Measurements from ENCODE around the gene PWP2. TPM values are rescaled to one million over a fixed set of nuclear protein-coding genes. Genes with fewer than 3 reads are reported as not detected.

The PWP2 gene
- total and polyA plus RNA-seq, 12 donors = 0.09 to 33.0 (median 5.6) TPM

- peaks cover 0 to 30% of the 10 kb centered on the region in 2 donors for H3K36me3 ChIP-seq (replicated peaks in 1 of 2)
- no peaks in the 10 kb centered on the region for H3K9me3 ChIP-seq (replicated peaks in 1 of 3)
- no peaks in the 10 kb centered on the region for H3K4me1 ChIP-seq (replicated peaks in 1 of 2)
- no peak overlapping the region for H3K4me3 ChIP-seq
- H3K27ac ChIP-seq = no peak overlapping the region
- DNase-seq = peak in 1 of 7 donors; percentile 30
- 93 to 96% (median 94%) methylated on average over 10 of the region's 10 CpGs for WGBS, 4 donors
- no peak for TF ChIP-seq CTCF (IDR thresholded peaks at IDR 0.05)
- no peak for TF ChIP-seq POLR2A (IDR thresholded peaks at IDR 0.05)
- intact Hi-C loops (cut with DNase I) = no loop called here
- H3K27me3 ChIP-seq = no peaks in the 10 kb centered on the region
Observed at GRCh38 chr21:44066116-44066515, 41.1 kb upstream of the PWP2 start.

GRCh38 chr21:44067011-44067839 is 40.0 kb upstream of the PWP2 start:
- no peaks in the 10 kb centered on the region for H3K4me1 ChIP-seq (replicated peaks in 1 of 2)
- H3K4me3 ChIP-seq = no peak overlapping the region
- peak in 1 of 7 donors; percentile 43 for DNase-seq
- no peak for TF ChIP-seq CTCF (IDR thresholded peaks at IDR 0.05)
- no peak for TF ChIP-seq POLR2A (IDR thresholded peaks at IDR 0.05)
- peaks cover 0 to 26% of the 10 kb centered on the region in 2 donors for H3K36me3 ChIP-seq (replicated peaks in 1 of 2)
- no peaks in the 10 kb centered on the region for H3K27me3 ChIP-seq
- intact Hi-C loops (cut with DNase I) = no loop called here
- H3K9me3 ChIP-seq (replicated peaks in 1 of 3) = no peaks in the 10 kb centered on the region
- H3K27ac ChIP-seq = no peak overlapping the region
- 76 to 79% (median 77%) methylated on average over 14 to 15 of the region's 15 CpGs for WGBS, 4 donors

GRCh38 chr21:44070391-44070790 is 36.8 kb upstream of the PWP2 start:
- Histone ChIP-seq H3K9me3 (replicated peaks in 1 of 3) (no peaks in the 10 kb centered on the region), H3K4me1 (replicated peaks in 1 of 2) (no peaks in the 10 kb centered on the region), H3K27ac (no peak overlapping the region), H3K4me3 (no peak overlapping the region), H3K27me3 (no peaks in the 10 kb centered on the region), H3K36me3 (replicated peaks in 1 of 2) (peaks cover 0 to 35% of the 10 kb centered on the region in 2 donors)
- DNase-seq = no peak
- 93 to 99% (median 95%) methylated on average over 5 to 7 of the region's 7 CpGs for WGBS, 4 donors
- intact Hi-C loops (cut with DNase I) = no loop called here
- no peak for TF ChIP-seq CTCF (IDR thresholded peaks at IDR 0.05)
- TF ChIP-seq POLR2A (IDR thresholded peaks at IDR 0.05) = no peak

- Histone ChIP-seq H3K4me1 (replicated peaks in 1 of 2) (no peaks in the 10 kb centered on the region), H3K9me3 (replicated peaks in 1 of 3) (no peaks in the 10 kb centered on the region), H3K27ac (no peak overlapping the region), H3K36me3 (replicated peaks in 1 of 2) (peaks cover 0 to 39% of the 10 kb centered on the region in 2 donors), H3K4me3 (no peak overlapping the region), H3K27me3 (no peaks in the 10 kb centered on the region)
- 88 to 94% (median 90%) methylated on average over 13 to 15 of the region's 15 CpGs for WGBS, 4 donors
- DNase-seq = no peak
- no peak for TF ChIP-seq POLR2A (IDR thresholded peaks at IDR 0.05)
- no peak for TF ChIP-seq CTCF (IDR thresholded peaks at IDR 0.05)
- intact Hi-C loops (cut with DNase I) = no loop called here
Observed at GRCh38 chr21:44071359-44072104, 35.7 kb upstream of the PWP2 start.
